Lung microvascular endothelial cell (primary cell): Measurements from ENCODE around the gene PBXIP1. TPM values are rescaled to one million over a fixed set of nuclear protein-coding genes. Genes with fewer than 3 reads are reported as not detected.
"Not testable (repeated sequence)": the region's sequence is repeated elsewhere in the genome, so short reads cannot be mapped to it uniquely, and the experiment has no call there.

ENCODE experiments used
- DNase-seq, 2 donors: peaks; one replicate each; pipeline versions ENCODE4 v3.0.0 to v3.0.0-alpha.2; 2010; ENCODE audit warnings: low read depth in 2 of 2
- total RNA-seq: library from RNA; depleted of rRNA; stranded (reverse); fragments of >200 nt; gene quantifications from 2 replicates; pipeline ENCODE4 v1.2.1, GENCODE V29; 2014

Gene PBXIP1
- total RNA-seq, 1 donor from 2014 or later: 83.9 TPM

DNA sequence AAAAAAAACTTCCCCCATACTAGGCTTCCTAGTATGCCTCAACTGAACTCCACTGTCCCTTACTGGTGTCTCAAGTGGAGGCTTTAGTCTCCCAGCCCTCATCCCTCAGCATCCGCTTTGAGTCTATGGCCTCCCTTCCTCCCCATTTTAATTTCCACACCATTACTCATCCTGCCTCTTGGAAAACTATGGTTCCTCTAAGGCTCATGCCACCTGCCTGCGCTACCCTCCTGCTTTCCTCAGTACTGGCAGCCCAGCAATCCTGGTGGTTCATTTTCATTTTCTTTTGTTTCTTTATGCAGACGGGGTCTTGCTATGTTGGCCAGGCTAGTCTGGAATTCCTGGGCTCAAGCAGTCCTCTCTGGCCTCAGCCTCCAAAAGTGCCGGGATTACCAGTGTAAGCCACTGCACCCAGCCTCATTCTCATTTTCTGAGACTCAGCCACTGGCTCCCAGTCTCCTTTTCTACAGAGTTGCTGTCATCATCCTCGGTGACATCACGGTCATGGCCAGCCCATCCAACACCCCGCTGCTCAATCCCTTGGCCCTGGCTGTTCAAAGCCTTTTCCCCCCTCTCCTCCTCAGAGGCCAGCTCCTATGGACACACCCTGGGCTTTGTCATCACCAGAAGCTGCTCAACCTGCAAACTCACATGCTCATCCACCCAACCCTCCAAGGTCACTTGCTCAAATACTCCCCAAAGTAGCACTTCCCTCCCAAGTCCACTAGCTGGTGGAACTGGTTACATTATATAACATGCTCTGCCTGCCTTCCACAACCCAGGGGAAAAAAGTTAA is 17.1 kb downstream of the PBXIP1 start:
- DNase-seq: no peak

GRCh38 chr1:154937988-154938386 is 17.9 kb downstream of the PBXIP1 start:
- DNase-seq: no peak

DNA sequence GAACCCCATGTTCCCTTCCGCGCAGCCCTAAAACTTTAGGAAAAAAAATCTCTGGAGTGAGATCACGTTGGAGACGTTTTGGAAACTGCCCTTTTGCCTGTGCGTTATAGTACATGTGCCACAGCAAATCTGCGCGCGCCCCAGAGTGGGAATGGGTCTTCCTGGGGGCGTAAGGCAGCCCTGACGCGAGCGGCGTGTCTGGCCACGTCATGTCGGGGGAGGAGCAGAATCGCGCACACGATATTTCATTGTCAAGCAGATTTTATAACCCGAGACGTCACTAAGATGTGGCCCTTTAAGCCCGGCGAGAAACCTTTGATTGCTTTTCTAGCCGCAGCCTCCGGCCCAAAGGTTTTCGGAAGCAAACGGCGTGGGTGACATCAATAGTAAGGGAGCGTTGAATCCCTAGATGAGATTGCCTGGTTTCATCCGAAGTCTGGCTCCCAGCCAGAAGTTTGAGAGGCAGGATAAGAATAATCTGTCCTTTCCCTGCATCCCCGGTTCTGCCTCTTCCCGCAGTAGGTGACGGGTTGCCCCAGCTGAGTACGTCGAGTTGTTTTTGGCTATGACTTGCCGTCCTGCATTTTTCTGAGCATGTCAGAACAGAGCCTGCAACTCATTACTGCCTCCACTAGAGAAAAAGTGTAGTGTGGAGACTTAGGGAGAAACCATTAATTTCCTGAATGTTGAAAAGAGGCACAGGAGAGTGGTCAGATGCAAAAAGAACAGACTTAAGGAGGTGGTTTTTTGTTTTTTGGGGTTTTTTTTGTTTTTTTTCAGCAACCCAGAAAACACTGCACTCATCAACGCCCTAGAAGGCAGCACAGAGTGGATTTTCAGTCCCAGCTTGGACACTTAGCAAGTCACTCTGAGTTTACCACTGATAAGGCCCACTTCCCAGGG is 18.6 kb downstream of the PBXIP1 start:
- peak; percentile 97 for DNase-seq

GRCh38 chr1:154936555-154937084 is 19.3 kb downstream of the PBXIP1 start, which contains the start of gene PMVK:
PMVK (minus strand) TSS chr1:154936719; CDS start chr1:154936685, 34 bp downstream.
- peak; percentile 97 for DNase-seq

GRCh38 chr1:154935749-154936554 is 19.9 kb downstream of the PBXIP1 start:
- no peak for DNase-seq

DNA sequence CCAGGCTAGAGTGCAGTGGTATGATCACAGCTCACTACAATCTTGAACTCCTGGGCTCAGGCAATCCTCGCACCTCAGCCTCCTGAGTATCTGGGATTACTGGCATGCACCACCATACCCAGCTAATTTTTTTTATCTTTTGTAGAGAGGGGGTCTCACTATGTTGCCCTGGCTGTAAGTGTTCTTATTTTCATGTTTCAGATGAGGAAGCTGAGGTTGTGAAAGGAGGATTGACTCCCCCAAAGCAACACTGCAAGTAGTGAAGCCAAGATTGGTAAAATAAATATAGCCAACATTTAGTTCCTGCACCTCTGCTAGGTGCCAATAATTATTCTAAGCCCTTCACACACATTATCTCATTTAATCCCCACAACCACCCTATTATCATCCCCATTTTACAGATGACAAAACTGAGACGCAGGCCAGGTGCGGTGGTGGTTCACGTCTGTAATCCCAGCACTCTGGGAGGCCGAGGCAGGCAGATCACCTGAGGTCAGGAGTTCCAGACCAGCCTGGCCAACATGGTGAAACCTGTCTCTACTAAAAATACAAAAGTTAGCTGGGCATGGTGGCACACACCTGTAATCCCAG is 21.4 kb downstream of the PBXIP1 start:
- DNase-seq: no peak

GRCh38 chr1:154931940-154932487 is 23.9 kb downstream of the PBXIP1 start:
- no peak for DNase-seq

GRCh38 chr1:154926201-154926600 is 29.7 kb downstream of the PBXIP1 start:
- DNase-seq: no peak

DNA sequence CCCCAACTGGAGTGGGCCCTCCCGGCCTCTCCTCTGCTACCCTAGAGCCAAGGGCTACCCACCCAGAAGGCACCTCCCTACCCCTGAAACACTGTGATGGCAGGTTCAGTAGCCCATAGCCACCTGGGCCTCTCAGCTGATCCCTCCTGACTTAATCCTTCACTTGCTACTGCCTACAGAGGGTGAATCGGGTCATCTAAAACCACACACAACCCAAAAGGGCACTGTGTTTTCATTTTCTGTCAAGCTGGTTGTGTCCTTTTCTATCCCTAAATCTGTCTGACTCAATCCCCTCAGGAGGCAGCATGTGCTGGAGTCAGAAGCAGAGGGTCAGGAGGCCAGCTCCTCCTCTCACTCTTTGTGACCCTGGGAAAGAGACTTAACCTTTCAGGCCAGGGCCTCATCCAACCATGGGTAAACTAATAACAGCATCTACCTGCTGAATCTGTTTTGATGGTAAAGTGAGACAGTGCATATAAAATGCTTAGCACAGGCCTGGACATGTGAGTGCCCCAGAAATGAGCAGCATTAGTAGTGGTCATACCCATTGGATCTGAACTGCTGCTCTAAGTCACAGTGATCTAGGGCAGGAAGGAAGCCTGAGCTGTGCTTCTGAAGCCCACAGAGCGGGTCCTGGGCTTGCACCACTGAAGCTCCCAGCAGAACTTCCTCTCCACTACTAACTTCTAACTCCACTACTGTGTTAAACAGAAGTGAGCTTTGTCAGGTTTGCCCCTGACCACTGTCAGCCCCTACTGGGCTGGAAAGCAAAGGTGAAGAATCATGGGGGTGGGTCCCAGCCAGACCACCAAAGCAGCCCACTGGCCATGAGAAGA is 30.3 kb downstream of the PBXIP1 start:
- DNase-seq: no peak

DNA sequence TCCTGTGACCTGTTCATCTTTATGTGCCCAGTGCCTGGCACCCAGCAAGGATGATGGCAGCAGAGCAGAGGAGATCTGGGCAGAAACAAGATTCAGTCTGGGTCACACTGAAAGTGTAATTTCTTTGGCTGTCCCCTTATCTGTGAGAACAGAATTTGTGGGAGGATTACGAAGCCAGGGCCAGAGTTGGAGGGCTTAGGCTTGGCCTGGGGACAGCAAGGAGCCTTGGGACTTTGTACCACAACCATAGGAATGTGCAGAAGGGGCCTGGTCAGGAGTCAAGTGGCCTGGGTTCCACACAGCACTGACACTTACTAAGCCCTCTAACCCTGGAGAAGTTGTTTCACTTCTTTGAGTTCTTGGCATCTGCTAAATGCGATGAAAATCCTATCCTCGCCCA is 32.2 kb downstream of the PBXIP1 start:
- DNase-seq: no peak

- DNase-seq: no peak
Observed at GRCh38 chr1:154913273-154913672, 42.6 kb downstream of the PBXIP1 start.

DNA sequence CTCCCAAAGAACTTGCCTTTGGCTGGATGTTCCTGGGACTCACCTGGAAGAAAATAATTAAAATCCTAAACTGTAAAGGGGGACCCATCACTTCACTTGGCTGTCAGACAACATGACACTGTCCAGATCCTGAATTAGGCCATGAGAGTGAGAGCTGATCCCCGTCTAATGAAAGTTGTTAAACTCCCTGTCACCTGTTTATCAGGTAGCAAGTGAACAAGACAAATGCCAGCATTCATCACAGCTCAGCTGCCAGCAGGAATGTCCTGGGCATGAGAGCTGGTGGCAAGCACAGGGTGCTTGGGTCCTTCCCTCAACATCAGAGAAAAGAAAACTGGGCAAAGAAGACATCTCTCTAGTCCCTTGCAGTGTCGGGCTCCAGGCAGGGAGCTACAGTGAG is 43.1 kb downstream of the PBXIP1 start:
- no peak for DNase-seq

- no peak for DNase-seq
Observed at GRCh38 chr1:154911691-154912550, 44.0 kb downstream of the PBXIP1 start.

DNA sequence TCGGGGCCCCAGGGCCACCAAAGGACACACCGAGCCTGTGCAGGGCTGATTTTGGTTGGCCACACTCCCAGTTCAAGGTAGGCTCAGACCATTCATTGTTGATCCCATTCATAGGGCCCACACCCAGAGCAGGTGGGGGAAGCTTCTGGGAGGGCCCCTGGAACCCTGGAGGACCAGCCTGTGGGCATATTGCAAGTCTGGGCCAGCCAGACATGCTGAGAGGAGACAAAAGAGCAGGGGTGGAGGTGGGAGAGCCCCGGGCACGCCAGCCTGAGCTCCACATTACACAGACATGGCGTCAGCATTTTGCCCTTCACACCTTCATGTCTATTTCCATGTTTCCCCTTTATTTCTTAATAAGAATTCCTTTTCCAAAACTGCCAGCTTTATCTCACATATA is 45.0 kb downstream of the PBXIP1 start:
- no peak for DNase-seq

DNA sequence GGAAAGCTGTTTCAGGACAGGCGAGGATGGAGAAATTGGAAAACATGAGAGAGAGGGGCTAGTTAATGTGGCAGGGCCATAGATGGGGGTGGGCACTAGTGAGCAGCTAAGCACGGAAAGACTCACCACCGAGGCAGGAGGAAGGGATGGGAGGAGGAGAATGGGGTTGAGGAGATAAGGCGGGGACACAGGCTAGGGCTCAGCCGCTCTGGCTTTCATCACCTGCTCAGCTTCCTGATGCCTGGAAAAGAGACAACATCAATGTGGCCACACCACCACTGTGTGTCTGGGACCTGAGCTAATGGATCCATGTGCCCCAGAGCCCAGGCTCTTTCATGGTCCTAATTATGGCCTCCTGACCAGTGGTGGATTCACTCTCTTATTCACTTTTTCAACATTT is 47.0 kb downstream of the PBXIP1 start:
- DNase-seq: no peak

GRCh38 chr1:154908129-154908528 is 47.8 kb downstream of the PBXIP1 start:
- DNase-seq: not testable (repeated sequence)

DNA sequence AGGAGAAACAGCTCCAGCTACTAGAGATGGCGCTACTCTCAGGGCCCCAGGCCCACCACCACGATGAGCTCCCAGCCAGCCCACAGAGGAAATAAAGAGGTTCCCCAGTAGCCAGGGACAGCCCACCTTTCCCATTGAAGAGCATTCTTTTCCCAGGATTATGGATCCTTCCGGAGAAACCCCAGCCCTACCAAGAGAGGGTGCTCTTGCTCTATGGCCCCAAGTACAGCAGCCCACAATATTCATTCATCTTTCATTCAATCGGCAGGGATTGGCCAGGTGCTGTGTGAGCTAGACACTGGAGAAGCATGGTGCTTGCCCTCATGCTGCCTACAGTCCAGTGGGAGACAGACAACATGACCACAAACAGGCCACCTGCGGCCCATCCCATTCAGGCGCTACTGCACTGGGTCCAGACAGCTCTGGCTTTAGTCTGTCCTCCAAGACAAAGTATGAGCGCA is 49.2 kb downstream of the PBXIP1 start:
- DNase-seq: peak in 1 of 2 donors; percentile 35

GRCh38 chr1:154902938-154903566 is 52.8 kb downstream of the PBXIP1 start:
- no peak for DNase-seq
